Subcutaneous abdominal adipose tissue (tissue), 5 donors: ENCODE data around the gene SCML2.

ENCODE experiments used
- H3K27ac ChIP-seq: one replicate; pipeline ENCODE4 v1.7.0; 2013; ENCODE audit warnings: low read depth, mild to moderate bottlenecking, inconsistent platforms, low read length, moderate library complexity
- H3K27me3 ChIP-seq, 5 donors: one replicate each; pipeline ENCODE4 v1.7.0; 2013; ENCODE audit warnings: low read length in 5 of 5, inconsistent platforms in 1 of 5; ENCODE audit not compliant: control insufficient read depth in 5 of 5, insufficient read depth in 4 of 5
- H3K36me3 ChIP-seq, 5 donors: one replicate each; pipeline ENCODE4 v1.7.0; 2013; ENCODE audit warnings: low read length in 5 of 5; ENCODE audit not compliant: control insufficient read depth in 5 of 5, insufficient read depth in 5 of 5
- H3K4me1 ChIP-seq, 5 donors: one replicate each; pipeline ENCODE4 v1.7.0; 2013; ENCODE audit warnings: low read length in 5 of 5, mild to moderate bottlenecking in 3 of 5, moderate library complexity in 1 of 5; ENCODE audit not compliant: control insufficient read depth in 5 of 5, insufficient read depth in 5 of 5
- H3K4me3 ChIP-seq, 5 donors: one replicate each; pipeline ENCODE4 v1.7.0; 2013; ENCODE audit warnings: low read length in 5 of 5, low read depth in 1 of 5
- H3K9ac ChIP-seq, 5 donors: one replicate each; pipeline ENCODE4 v1.7.0; 2013; ENCODE audit warnings: low read length in 5 of 5, mild to moderate bottlenecking in 4 of 5, moderate library complexity in 3 of 5
- H3K9me3 ChIP-seq, 5 donors: one replicate each; pipeline ENCODE4 v1.7.0; 2013; ENCODE audit warnings: low read length in 5 of 5; ENCODE audit not compliant: control insufficient read depth in 5 of 5
- donor health status: healthy.
- donor health status: healthy.
- donor health status: healthy.
- donor health status: healthy.
- donor health status: healthy.

The SCML2 gene

DNA sequence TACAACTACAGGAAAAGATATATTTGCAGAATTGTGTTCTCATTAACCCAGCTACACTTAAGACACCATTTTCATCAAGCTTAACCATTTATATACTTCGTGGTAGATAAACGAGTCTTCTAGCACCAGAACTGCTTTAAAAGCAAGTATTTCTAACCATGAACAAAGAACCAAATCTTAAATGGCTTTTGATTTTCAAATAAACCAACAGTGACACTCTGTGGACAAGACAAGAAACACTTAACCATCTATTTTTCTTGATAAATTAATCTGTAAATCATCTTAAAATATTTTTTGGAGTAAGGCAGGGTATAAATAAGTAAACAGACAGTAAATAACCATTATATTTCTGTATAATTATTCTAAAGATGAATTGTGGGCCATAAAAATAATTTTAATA, 144.0 kb downstream of the SCML2 start:
- no peaks in the 10 kb centered on the region for H3K4me1 ChIP-seq
- H3K27me3 ChIP-seq: peaks cover 0 to 9% (median 0%) of the 10 kb centered on the region in 5 donors
- no peak overlapping the region for H3K27ac ChIP-seq
- H3K9ac ChIP-seq: no peak overlapping the region
- no peak overlapping the region for H3K4me3 ChIP-seq
- peaks cover 0 to 3% (median 0%) of the 10 kb centered on the region in 5 donors for H3K9me3 ChIP-seq
- H3K36me3 ChIP-seq: no peaks in the 10 kb centered on the region

DNA sequence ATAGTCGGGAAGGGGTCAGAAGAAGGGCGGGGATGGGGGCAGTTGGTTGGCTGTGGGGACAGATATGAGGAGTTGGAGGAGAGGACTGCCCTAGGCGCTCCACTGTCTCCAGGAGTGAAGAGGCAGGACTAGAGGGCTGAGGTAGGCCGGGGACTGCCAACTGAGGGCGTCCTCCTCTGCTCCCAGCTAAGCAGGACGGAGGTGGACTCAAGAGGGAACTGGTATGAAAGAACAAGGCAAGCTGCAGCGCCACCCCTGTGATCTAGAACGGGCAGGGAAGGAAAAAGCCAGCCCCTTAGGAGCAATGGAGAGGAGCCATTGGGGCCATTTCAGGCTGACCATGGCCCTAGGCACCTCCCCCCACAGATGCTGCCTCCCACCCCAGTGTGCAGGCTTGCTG, 147.8 kb downstream of the SCML2 start:
- Histone ChIP-seq H3K27ac (no peak overlapping the region), H3K9me3 (peaks cover 0 to 3% (median 0%) of the 10 kb centered on the region in 5 donors), H3K4me1 (no peaks in the 10 kb centered on the region), H3K27me3 (peaks cover 0 to 7% (median 2%) of the 10 kb centered on the region in 5 donors), H3K9ac (no peak overlapping the region), H3K36me3 (no peaks in the 10 kb centered on the region), H3K4me3 (no peak overlapping the region)

- Histone ChIP-seq H3K4me1 (no peaks in the 10 kb centered on the region), H3K27ac (no peak overlapping the region), H3K4me3 (no peak overlapping the region), H3K36me3 (no peaks in the 10 kb centered on the region), H3K27me3 (peaks cover 0 to 7% (median 0%) of the 10 kb centered on the region in 5 donors), H3K9me3 (peaks cover 0 to 3% (median 0%) of the 10 kb centered on the region in 5 donors), H3K9ac (no peak overlapping the region)
Measured at GRCh38 chrX:18203631-18204030, 150.9 kb downstream of the SCML2 start.

GRCh38 chrX:18194688-18195087, 159.8 kb downstream of the SCML2 start:
- no peaks in the 10 kb centered on the region for H3K36me3 ChIP-seq
- H3K27ac ChIP-seq: no peak overlapping the region
- H3K4me3 ChIP-seq: no peak overlapping the region
- no peak overlapping the region for H3K9ac ChIP-seq
- H3K9me3 ChIP-seq: no peaks in the 10 kb centered on the region
- H3K27me3 ChIP-seq: peaks cover 0 to 2% (median 0%) of the 10 kb centered on the region in 5 donors
- H3K4me1 ChIP-seq: no peaks in the 10 kb centered on the region
